ENCODE results near the gene TNN.

DNA sequence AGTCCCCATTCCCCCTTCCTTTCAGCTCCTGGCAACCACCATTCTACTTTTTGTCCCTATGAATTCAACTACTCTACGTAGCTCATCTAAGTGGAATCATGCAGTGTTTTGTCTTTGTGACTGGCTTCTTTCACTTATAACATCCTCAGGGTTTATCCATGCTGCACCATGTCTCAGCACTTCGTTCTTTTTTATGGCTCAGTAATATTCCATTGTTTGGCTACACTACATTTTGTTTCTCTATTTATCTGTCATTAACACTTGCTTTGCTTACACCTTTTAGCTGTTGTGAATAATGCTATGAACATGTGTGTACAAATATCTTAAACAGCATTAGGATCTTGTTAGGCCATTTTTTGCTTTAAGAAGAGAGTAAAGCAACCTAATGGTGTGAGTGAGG, 42.9 kb upstream of the TNN start:
- TF ChIP-seq, protein P1, sequence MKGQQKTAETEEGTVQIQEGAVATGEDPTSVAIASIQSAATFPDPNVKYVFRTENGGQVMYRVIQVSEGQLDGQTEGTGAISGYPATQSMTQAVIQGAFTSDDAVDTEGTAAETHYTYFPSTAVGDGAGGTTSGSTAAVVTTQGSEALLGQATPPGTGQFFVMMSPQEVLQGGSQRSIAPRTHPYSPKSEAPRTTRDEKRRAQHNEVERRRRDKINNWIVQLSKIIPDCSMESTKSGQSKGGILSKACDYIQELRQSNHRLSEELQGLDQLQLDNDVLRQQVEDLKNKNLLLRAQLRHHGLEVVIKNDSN (IDR thresholded peaks at IDR 0.05), result no peak
- TF ChIP-seq RAD21 (IDR thresholded peaks at IDR 0.05; ENCODE audit: low read depth) (no peak), EGR1 (IDR thresholded peaks at IDR 0.05) (no peak), TAF1 (IDR thresholded peaks at IDR 0.05; ENCODE audit: low read depth) (no peak), CEBPB (IDR thresholded peaks at IDR 0.05) (no peak), CREB1 (IDR thresholded peaks at IDR 0.05; ENCODE audit: low read depth) (no peak)

Data from Ishikawa (cell line).